Measurements from ENCODE around the gene EID2. TPM values are rescaled to one million over a fixed set of nuclear protein-coding genes. Genes with fewer than 3 reads are reported as not detected.

EID2 gene
- total and polyA plus RNA-seq, 2 of the 13 experiments (the other 11 are each of a cell fraction or from before 2014, with no cell fraction given), result 3.7 to 14.1 TPM

GRCh38 chr19:39506944-39507714 lies 32.8 kb downstream of the EID2 start (continued):
- no peak for TF ChIP-seq ZNF597 (CRISPR knock-in tag; IDR thresholded peaks at IDR 0.05)
- no peak for TF ChIP-seq TRIM22 (IDR thresholded peaks at IDR 0.05)
- TF ChIP-seq EEA1 (CRISPR knock-in tag; IDR thresholded peaks at IDR 0.05; ENCODE audit: borderline replicate concordance), result peak; percentile 91
- peak; percentile 96 for TF ChIP-seq SATB2 (CRISPR knock-in tag; IDR thresholded peaks at IDR 0.05)
- TF ChIP-seq BORCS8-MEF2B (CRISPR knock-in tag; IDR thresholded peaks at IDR 0.05), result peak; percentile 96
- TF ChIP-seq ZNF607 (CRISPR knock-in tag; IDR thresholded peaks at IDR 0.05; ENCODE audit: borderline replicate concordance), result peak; percentile 91
- peak; percentile 21; the same call in 1 of the 2 replicates for TF ChIP-seq SIX4 (CRISPR knock-in tag; IDR thresholded peaks at IDR 0.05)
- TF ChIP-seq MIER2 (CRISPR knock-in tag; IDR thresholded peaks at IDR 0.05), result no peak
- TF ChIP-seq DDIT3 (CRISPR knock-in tag; IDR thresholded peaks at IDR 0.05), result no peak
- peak; percentile 35; the same call in 1 of the 2 replicates for TF ChIP-seq ZGPAT (CRISPR knock-in tag; IDR thresholded peaks at IDR 0.05)
- peak; percentile 94; the same call in 1 of the 2 replicates for TF ChIP-seq FOXC1 (CRISPR knock-in tag; IDR thresholded peaks at IDR 0.05; ENCODE audit: borderline replicate concordance)
- TF ChIP-seq NFYC (CRISPR knock-in tag; IDR thresholded peaks at IDR 0.05), result no peak

Data from HepG2 (cell line).